SK-N-SH (cell line): ENCODE data around the gene TMEM221. TPM values are rescaled to one million over a fixed set of nuclear protein-coding genes. Genes with fewer than 3 reads are reported as not detected.

Experiments used
- CTCF ChIA-PET: fragments of 300-600, 350-600 bp; formaldehyde crosslinking; extraction: SDS; loops from one replicate; lab custom pipeline; 2021; lab: Yijun Ruan, JAX
- POLR2A ChIA-PET: fragments of 350-600 bp; sonication (Branson Sonifier 250); formaldehyde crosslinking; extraction: SDS; loops from one replicate; lab custom pipeline; 2020; ENCODE audit warnings: antibody characterized with exemption, inconsistent platforms; lab: Yijun Ruan, JAX
- DNase-seq: peaks from one replicate; pipeline ENCODE4 v3.0.0; 2012
- H2AFZ ChIP-seq: fragments of 200-600 bp; sonication (generic); 2 replicates; pipeline ENCODE4 v1.8.1; 2016; ENCODE audit warnings: antibody characterized with exemption, mild to moderate bottlenecking, low read depth
- H3F3A ChIP-seq: fragments of 200-600 bp; sonication (generic); replicated peaks from 2 replicates; pipeline ENCODE3; 2016; ENCODE audit warnings: antibody characterized with exemption, mild to moderate bottlenecking; ENCODE audit not compliant: insufficient read depth
- H3K27ac ChIP-seq, 2 experiments: fragments of 200-500 bp in 1 of 2; fragments of 200-600 bp in 1 of 2; sonication (Bioruptor generic) in 1 of 2; sonication (generic), shearing (Covaris generic) in 1 of 2; 2 replicates each; pipeline versions ENCODE4 v1.5.1 to v1.6.1; 2014 to 2016; ENCODE audit warnings: low read depth in 2 of 2, inconsistent platforms in 1 of 2, low read length in 1 of 2, mild to moderate bottlenecking in 1 of 2, mixed read lengths in 1 of 2
- H3K27me3 ChIP-seq: fragments of 200-600 bp; sonication (generic), shearing (Covaris generic); 2 replicates; pipeline ENCODE4 v1.6.1; 2016; ENCODE audit warnings: mixed run types; ENCODE audit not compliant: insufficient read depth
- H3K36me3 ChIP-seq, 2 experiments: fragments of 200-500 bp in 1 of 2; fragments of 200-600 bp in 1 of 2; sonication (Bioruptor generic) in 1 of 2; sonication (generic) in 1 of 2; replicated peaks in 1 of 2; 2 replicates each; pipeline versions ENCODE3 to v1.5.1; 2014 to 2016; ENCODE audit warnings: low read length in 1 of 2, mild to moderate bottlenecking in 1 of 2; ENCODE audit not compliant: insufficient read depth in 2 of 2, control insufficient read depth in 1 of 2
- H3K4me1 ChIP-seq, 2 experiments: fragments of 200-500 bp in 1 of 2; fragments of 200-600 bp in 1 of 2; sonication (Bioruptor generic) in 1 of 2; sonication (generic), shearing (Covaris generic) in 1 of 2; 2 replicates each; pipeline versions ENCODE4 v1.5.1 to v1.6.1; 2014 to 2016; ENCODE audit warnings: low read depth in 1 of 2, low read length in 1 of 2, mixed run types in 1 of 2; ENCODE audit not compliant: insufficient read depth in 2 of 2, control insufficient read depth in 1 of 2
- H3K4me2 ChIP-seq: fragments of 200-600 bp; sonication (generic), shearing (Covaris generic); 2 replicates; pipeline ENCODE4 v1.6.1; 2017; ENCODE audit warnings: mixed run types
- H3K4me3 ChIP-seq, 2 experiments: fragments of 200-500 bp in 1 of 2; fragments of 200-600 bp in 1 of 2; sonication (Bioruptor generic) in 1 of 2; sonication (generic), shearing (Covaris generic) in 1 of 2; 2 replicates each; pipeline versions ENCODE4 v1.5.1 to v1.8.1; 2014 to 2016; ENCODE audit warnings: low read depth in 2 of 2, inconsistent platforms in 1 of 2, low read length in 1 of 2, mild to moderate bottlenecking in 1 of 2, mixed read lengths in 1 of 2, moderate library complexity in 1 of 2
- H3K79me2 ChIP-seq: fragments of 200-600 bp; sonication (generic); 2 replicates; pipeline ENCODE4 v1.8.1; 2017; ENCODE audit warnings: mild to moderate bottlenecking; ENCODE audit not compliant: insufficient read depth
- H3K9ac ChIP-seq: fragments of 200-600 bp; sonication (generic); 2 replicates; pipeline ENCODE4 v1.6.1; 2017; ENCODE audit warnings: mixed run types
- H3K9me2 ChIP-seq: fragments of 200-600 bp; sonication (generic); 2 replicates; pipeline ENCODE4 v1.6.1; 2017; ENCODE audit warnings: mixed run types
- H3K9me3 ChIP-seq: fragments of 200-600 bp; sonication (generic); 2 replicates; pipeline ENCODE4 v1.6.1; 2017; ENCODE audit warnings: mixed run types, mild to moderate bottlenecking, moderate library complexity
- H4K20me1 ChIP-seq: fragments of 200-600 bp; sonication (generic); 2 replicates; pipeline ENCODE4 v1.6.1; 2017; ENCODE audit warnings: mild to moderate bottlenecking, mixed run types; ENCODE audit not compliant: insufficient read depth
- CHD2 ChIP-seq: fragments of 150-350 bp; IDR thresholded peaks from 2 replicates; pipeline ENCODE4 v1.6.1; 2018; ENCODE audit warnings: low read length; ENCODE audit not compliant: partially characterized antibody
- FOXJ3 ChIP-seq: sonication (generic); formaldehyde crosslinking; IDR thresholded peaks from 2 replicates; pipeline ENCODE4 v1.5.1; 2020; ENCODE audit warnings: mild to moderate bottlenecking, missing genetic modification reagents
- FOXM1 ChIP-seq: IDR thresholded peaks from 2 replicates; pipeline ENCODE4 v1.4.0; 2012; ENCODE audit warnings: low read depth, mild to moderate bottlenecking
- NRF1 ChIP-seq: IDR thresholded peaks from 2 replicates; pipeline ENCODE4 v1.6.1; 2012; ENCODE audit warnings: low read depth, mild to moderate bottlenecking, low read length
- POLR2AphosphoS5 ChIP-seq: IDR thresholded peaks from 2 replicates; pipeline ENCODE4 v1.6.1; 2012; ENCODE audit warnings: low read depth, low read length
- RAD21 ChIP-seq: IDR thresholded peaks from 2 replicates; pipeline ENCODE4 v1.6.1; 2012; ENCODE audit warnings: mild to moderate bottlenecking, low read length
- RFX5 ChIP-seq: IDR thresholded peaks from 2 replicates; pipeline ENCODE4 v1.6.1; 2012; ENCODE audit warnings: mild to moderate bottlenecking, improper control_type of control experiment, low read length
- RXRA ChIP-seq: IDR thresholded peaks from 2 replicates; pipeline ENCODE4 v1.4.0; 2012; ENCODE audit warnings: low read depth, mild to moderate bottlenecking, borderline replicate concordance
- TCF12 ChIP-seq: IDR thresholded peaks from 2 replicates; pipeline ENCODE4 v1.4.0; 2012
- YY1 ChIP-seq: IDR thresholded peaks from 2 replicates; pipeline ENCODE4 v1.4.0; 2012; ENCODE audit warnings: low read depth, mild to moderate bottlenecking
- ZBTB33 ChIP-seq: IDR thresholded peaks from 2 replicates; pipeline ENCODE4 v1.4.0; 2012; ENCODE audit warnings: low read depth, borderline replicate concordance
- WGBS: methylation state at CpG from one replicate; pipeline ENCODE4 v1.1.6; 2017; ENCODE audit warnings: low lambda C conversion rate; 5-methylcytosine and 5-hydroxymethylcytosine counted together
- polyA plus RNA-seq, 3 experiments: library from polyadenylated mRNA; depleted of rRNA; stranded (reverse); fragments of >200 nt; gene quantifications; 2 replicates each; pipeline ENCODE4 v1.2.3, GENCODE V29; 2012
- TF ChIP-seq, protein P1 (sequence below): fragments of 150-350 bp; IDR thresholded peaks from 2 replicates; pipeline ENCODE4 v1.6.1; 2017; ENCODE audit warnings: antibody characterized with exemption, low read length, low read depth, borderline replicate concordance
- TF ChIP-seq, protein P2 (sequence below): IDR thresholded peaks from 2 replicates; pipeline ENCODE4 v1.4.0; 2012; ENCODE audit warnings: low read depth, borderline replicate concordance
- TF ChIP-seq, protein P3 (sequence below): fragments of 150-350 bp; IDR thresholded peaks from 2 replicates; pipeline ENCODE4 v1.6.1; 2016; ENCODE audit warnings: mild to moderate bottlenecking, low read depth, low read length

The TMEM221 gene
- polyA plus RNA-seq, 1 of the 3 experiments (the other 2 are of a cell fraction): 0.62 TPM

DNA sequence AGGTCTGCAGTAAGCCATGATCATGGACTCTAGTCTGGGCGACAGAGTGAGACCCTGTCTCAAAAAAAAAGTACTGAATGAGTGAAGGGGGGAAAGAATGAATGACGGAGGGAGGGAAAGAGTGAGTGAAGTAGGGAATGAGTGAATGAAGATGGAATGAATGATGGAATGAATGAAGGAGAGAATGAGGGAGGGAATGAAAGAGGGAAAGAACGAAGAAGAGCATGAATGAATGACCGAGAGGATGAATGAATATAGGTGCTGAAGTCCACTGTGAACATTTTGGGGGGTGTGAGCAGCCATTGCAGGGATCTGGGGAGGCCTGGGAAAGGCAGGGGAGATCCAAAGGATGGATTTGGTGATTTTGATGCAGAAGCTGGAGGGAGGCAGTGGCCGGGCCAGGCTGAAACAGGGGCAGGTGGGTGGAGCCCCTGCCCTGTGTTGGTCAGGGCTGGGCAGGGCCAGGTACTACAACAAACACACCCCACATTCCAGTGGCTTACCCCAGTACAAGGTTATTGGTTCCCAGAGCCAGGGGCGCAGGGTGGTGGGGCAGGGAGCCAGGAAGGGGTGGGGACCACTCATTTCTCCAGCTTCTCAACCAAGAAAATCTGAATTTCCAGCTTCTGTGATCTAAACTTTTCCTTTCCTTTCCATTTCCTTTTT lies 36.2 kb upstream of the TMEM221 start:
- ChIA-PET CTCF (interaction anchor here (0.6 to 1.0 kb wide), 2 partner anchors 11 to 12 kb away, joined by 3 read pairs; no protein-coding TSS in a partner anchor), POLR2A (no interaction called here)
- Histone ChIP-seq H3K36me3 (no peaks in the 10 kb centered on the region), H3K9me3 (no peaks in the 10 kb centered on the region), H3F3A (peaks cover 4% of the 10 kb centered on the region), H3K27ac (no peak overlapping the region), H3K4me1 (peaks cover 0 to 3% of the 10 kb centered on the region in 2 experiments; a peak in 2 of 4 replicates), H3K79me2 (peaks cover 6% of the 10 kb centered on the region; the same call in 1 of the 2 replicates), H4K20me1 (peaks cover 4% of the 10 kb centered on the region), H3K4me3 (no peak overlapping the region), H3K9me2 (no peaks in the 10 kb centered on the region), H3K27me3 (no peaks in the 10 kb centered on the region), H3K4me2 (no peak overlapping the region), H2AFZ (no peak overlapping the region), H3K9ac (no peak overlapping the region)
- WGBS: 96% methylated on average over 6 of the region's 6 CpGs
- TF ChIP-seq CHD2: no peak
- no peak for TF ChIP-seq FOXM1
- TF ChIP-seq POLR2AphosphoS5: no peak
- TF ChIP-seq RXRA: no peak
- TF ChIP-seq FOXJ3: no peak
- TF ChIP-seq NRF1: no peak
- TF ChIP-seq, protein P1, sequence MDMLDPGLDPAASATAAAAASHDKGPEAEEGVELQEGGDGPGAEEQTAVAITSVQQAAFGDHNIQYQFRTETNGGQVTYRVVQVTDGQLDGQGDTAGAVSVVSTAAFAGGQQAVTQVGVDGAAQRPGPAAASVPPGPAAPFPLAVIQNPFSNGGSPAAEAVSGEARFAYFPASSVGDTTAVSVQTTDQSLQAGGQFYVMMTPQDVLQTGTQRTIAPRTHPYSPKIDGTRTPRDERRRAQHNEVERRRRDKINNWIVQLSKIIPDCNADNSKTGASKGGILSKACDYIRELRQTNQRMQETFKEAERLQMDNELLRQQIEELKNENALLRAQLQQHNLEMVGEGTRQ: no peak
- TF ChIP-seq, protein P2, sequence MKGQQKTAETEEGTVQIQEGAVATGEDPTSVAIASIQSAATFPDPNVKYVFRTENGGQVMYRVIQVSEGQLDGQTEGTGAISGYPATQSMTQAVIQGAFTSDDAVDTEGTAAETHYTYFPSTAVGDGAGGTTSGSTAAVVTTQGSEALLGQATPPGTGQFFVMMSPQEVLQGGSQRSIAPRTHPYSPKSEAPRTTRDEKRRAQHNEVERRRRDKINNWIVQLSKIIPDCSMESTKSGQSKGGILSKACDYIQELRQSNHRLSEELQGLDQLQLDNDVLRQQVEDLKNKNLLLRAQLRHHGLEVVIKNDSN: no peak
- TF ChIP-seq ZBTB33: no peak
- no peak for TF ChIP-seq RAD21
- TF ChIP-seq TCF12: no peak
- TF ChIP-seq, protein P3, sequence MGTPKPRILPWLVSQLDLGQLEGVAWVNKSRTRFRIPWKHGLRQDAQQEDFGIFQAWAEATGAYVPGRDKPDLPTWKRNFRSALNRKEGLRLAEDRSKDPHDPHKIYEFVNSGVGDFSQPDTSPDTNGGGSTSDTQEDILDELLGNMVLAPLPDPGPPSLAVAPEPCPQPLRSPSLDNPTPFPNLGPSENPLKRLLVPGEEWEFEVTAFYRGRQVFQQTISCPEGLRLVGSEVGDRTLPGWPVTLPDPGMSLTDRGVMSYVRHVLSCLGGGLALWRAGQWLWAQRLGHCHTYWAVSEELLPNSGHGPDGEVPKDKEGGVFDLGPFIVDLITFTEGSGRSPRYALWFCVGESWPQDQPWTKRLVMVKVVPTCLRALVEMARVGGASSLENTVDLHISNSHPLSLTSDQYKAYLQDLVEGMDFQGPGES: no peak
- no peak for TF ChIP-seq YY1
- no peak for TF ChIP-seq RFX5
- peak; percentile 4 for DNase-seq
